Activated B cell treated with CpG ODN at 0.5 μM for 24 hours (primary cell): Measurements from ENCODE around the gene FAM184A. TPM values are rescaled to one million over a fixed set of nuclear protein-coding genes. Genes with fewer than 3 reads are reported as not detected.

Experiments used
- ATAC-seq: fragments of 200-7000 bp; cut with Tn5 transposase; one replicate; pipeline ENCODE4 v1.10.0; 2021; ENCODE audit warnings: low read depth, mild to moderate bottlenecking, moderate library complexity
- CTCF ChIA-PET: fragments of 350-600 bp; sonication (Branson Sonifier 250); formaldehyde crosslinking; loops from one replicate; lab custom pipeline; 2021; ENCODE audit warnings: antibody characterized with exemption; lab: Charles Lee
- POLR2A ChIA-PET: fragments of 350-600 bp; sonication (Branson Sonifier 250); formaldehyde crosslinking; loops from one replicate; lab custom pipeline; 2021; ENCODE audit warnings: antibody characterized with exemption; lab: Charles Lee
- DNase-seq: peaks from one replicate; pipeline ENCODE4 v3.0.0; 2022
- H3K27ac Mint-ChIP-seq: one replicate; pipeline ENCODE4 v1.8.0; 2020; ENCODE audit warnings: mixed read lengths
- H3K27me3 Mint-ChIP-seq: one replicate; pipeline ENCODE4 v1.8.0; 2021; ENCODE audit warnings: mixed read lengths
- H3K36me3 Mint-ChIP-seq: one replicate; pipeline ENCODE4 v1.8.0; 2021; ENCODE audit warnings: low read depth, mixed read lengths
- H3K4me1 Mint-ChIP-seq: one replicate; pipeline ENCODE4 v1.8.0; 2021; ENCODE audit warnings: mixed read lengths
- H3K4me3 Mint-ChIP-seq: one replicate; pipeline ENCODE4 v1.8.0; 2020; ENCODE audit warnings: mild to moderate bottlenecking, mixed read lengths
- H3K9me3 Mint-ChIP-seq: one replicate; pipeline ENCODE4 v1.8.0; 2020; ENCODE audit warnings: mixed read lengths
- intact Hi-C: fragments of 100-400 bp; cut with micrococcal nuclease; formaldehyde crosslinking; loops from one replicate; pipeline ENCODE4 v1.15.1; 2024
- total RNA-seq: library from RNA; stranded (reverse); gene quantifications from 2 replicates; pipeline ENCODE4 v1.2.3, GENCODE V29; 2022
- TF ChIP-seq, protein P1 (sequence below): fragments of 200-600 bp; IDR thresholded peaks from one replicate; pipeline ENCODE4 v1.8.0; 2022; ENCODE audit warnings: antibody characterized with exemption, mild to moderate bottlenecking

Gene FAM184A
- total RNA-seq, 1 donor from 2014 or later, result 1.1 TPM

DNA sequence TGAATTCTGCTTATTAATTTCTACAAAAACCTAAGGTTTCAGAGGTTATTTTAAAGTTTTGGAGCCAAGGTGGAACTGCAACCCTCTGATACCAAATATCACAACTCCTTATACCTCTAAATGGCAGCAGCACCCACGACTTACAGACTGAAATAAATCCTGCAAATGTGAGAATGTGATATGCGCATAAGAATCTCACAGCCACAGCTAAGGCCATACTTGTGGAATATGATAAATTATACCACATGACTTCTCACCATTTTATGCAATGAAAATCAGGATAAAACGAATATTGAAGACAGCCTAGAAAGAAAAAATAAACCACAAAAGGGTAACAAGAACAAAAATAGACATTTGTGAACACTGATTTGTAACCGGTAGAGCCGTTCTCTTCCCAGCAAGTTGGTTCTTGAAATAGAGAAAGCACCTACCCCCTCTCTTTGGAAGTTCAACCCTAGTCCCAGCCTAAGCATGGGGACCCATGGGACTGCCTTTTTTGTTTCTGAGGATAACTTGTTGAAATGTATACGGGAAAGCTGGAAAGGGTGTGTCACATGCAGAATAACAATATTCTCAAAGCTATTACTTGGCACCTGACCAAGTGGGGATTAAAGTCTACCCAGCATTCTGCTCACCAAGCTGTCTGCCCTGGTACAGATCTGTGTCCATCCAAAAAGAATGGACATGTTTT, 96.4 kb downstream of the FAM184A start:
- CTCF ChIA-PET, result no interaction called here
- no peaks in the 10 kb centered on the region for H3K36me3 Mint-ChIP-seq
- no peak overlapping the region for H3K27ac Mint-ChIP-seq
- no peaks in the 10 kb centered on the region for H3K27me3 Mint-ChIP-seq
- TF ChIP-seq, protein P1, sequence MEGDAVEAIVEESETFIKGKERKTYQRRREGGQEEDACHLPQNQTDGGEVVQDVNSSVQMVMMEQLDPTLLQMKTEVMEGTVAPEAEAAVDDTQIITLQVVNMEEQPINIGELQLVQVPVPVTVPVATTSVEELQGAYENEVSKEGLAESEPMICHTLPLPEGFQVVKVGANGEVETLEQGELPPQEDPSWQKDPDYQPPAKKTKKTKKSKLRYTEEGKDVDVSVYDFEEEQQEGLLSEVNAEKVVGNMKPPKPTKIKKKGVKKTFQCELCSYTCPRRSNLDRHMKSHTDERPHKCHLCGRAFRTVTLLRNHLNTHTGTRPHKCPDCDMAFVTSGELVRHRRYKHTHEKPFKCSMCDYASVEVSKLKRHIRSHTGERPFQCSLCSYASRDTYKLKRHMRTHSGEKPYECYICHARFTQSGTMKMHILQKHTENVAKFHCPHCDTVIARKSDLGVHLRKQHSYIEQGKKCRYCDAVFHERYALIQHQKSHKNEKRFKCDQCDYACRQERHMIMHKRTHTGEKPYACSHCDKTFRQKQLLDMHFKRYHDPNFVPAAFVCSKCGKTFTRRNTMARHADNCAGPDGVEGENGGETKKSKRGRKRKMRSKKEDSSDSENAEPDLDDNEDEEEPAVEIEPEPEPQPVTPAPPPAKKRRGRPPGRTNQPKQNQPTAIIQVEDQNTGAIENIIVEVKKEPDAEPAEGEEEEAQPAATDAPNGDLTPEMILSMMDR, result no peak
- no peak overlapping the region for H3K4me3 Mint-ChIP-seq
- H3K4me1 Mint-ChIP-seq, result no peaks in the 10 kb centered on the region
- ATAC-seq (no peak), DNase-seq (no peak)
- intact Hi-C loops, result no loop called here
- H3K9me3 Mint-ChIP-seq, result no peaks in the 10 kb centered on the region
- POLR2A ChIA-PET, result no interaction called here

DNA sequence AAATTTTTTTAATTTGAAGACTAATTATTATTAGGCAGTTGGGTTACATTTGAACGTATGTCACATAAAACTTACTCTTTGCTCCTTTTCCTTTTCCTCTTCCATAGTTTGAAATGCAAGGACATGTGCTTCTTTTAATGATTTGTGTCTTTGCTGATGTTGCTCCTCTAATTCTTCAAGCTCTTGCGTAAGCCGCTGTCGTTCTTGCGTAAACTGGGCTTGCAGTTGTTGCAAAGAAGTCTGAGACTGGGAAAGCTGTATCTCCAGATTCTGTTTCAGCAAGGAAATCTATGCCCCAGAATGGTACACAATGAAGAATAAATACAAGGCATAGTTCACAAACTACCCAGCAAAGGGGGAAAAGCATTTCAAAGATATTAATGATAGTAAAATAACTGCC, 98.4 kb downstream of the FAM184A start:
- no peak for ATAC-seq
- TF ChIP-seq, protein P1, result no peak
- ChIA-PET POLR2A (no interaction called here), CTCF (no interaction called here)
- H3K27me3 Mint-ChIP-seq, result no peaks in the 10 kb centered on the region
- H3K4me3 Mint-ChIP-seq, result no peak overlapping the region
- no peaks in the 10 kb centered on the region for H3K9me3 Mint-ChIP-seq
- H3K27ac Mint-ChIP-seq, result no peak overlapping the region
- intact Hi-C loops, result no loop called here
- no peak for DNase-seq
- no peaks in the 10 kb centered on the region for H3K36me3 Mint-ChIP-seq
- H3K4me1 Mint-ChIP-seq, result no peaks in the 10 kb centered on the region

DNA sequence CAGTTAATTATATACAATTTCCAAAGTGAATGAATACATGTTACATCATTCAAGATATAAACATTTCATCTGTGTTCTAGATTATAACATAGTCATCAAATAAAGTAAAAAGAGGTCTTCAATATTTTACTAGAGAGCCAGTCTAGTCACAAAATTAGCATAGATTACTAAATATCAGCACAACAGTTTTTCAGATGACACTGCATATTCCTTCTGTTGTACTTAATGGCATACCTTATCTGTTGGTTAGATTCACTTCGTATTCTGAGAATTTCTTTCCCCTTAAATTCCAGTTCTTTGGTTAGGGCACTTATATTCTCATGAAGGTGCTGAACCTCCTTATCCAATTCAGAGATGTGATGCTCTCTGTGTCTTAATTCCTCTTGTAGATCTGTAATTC, 103.7 kb downstream of the FAM184A start:
- ChIA-PET POLR2A (no interaction called here), CTCF (no interaction called here)
- no peak overlapping the region for H3K4me3 Mint-ChIP-seq
- no peaks in the 10 kb centered on the region for H3K27me3 Mint-ChIP-seq
- H3K36me3 Mint-ChIP-seq, result no peaks in the 10 kb centered on the region
- no peak overlapping the region for H3K27ac Mint-ChIP-seq
- ATAC-seq, result no peak
- TF ChIP-seq, protein P1, result no peak
- DNase-seq, result no peak
- H3K4me1 Mint-ChIP-seq, result no peaks in the 10 kb centered on the region
- intact Hi-C loops, result no loop called here
- H3K9me3 Mint-ChIP-seq, result no peaks in the 10 kb centered on the region

DNA sequence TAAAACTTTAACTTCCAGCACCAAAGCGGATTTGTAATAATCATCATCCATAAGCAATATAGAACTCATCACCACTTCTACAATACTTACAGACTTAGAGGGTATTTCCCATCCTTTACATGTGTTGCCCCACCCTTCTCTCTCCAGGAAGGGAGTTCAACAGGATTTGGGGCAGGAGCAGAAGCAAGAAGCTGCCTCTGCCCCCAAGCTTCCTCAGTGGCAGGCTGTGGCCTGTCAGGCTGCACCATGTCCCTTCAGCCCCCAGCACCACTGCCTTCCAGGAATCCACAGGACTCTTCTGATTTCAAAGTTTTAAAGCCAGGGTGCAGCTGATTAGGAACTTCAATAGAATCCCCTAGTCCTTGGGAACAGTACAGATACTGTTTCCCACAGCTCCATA, 106.8 kb downstream of the FAM184A start:
- Mint-ChIP-seq H3K27ac (no peak overlapping the region), H3K4me1 (no peaks in the 10 kb centered on the region), H3K27me3 (no peaks in the 10 kb centered on the region), H3K9me3 (peaks cover 3% of the 10 kb centered on the region), H3K36me3 (no peaks in the 10 kb centered on the region), H3K4me3 (no peak overlapping the region)
- TF ChIP-seq, protein P1, result no peak
- DNase-seq (no peak), ATAC-seq (no peak)
- POLR2A ChIA-PET, result no interaction called here
- CTCF ChIA-PET, result no interaction called here
- intact Hi-C loops, result no loop called here

DNA sequence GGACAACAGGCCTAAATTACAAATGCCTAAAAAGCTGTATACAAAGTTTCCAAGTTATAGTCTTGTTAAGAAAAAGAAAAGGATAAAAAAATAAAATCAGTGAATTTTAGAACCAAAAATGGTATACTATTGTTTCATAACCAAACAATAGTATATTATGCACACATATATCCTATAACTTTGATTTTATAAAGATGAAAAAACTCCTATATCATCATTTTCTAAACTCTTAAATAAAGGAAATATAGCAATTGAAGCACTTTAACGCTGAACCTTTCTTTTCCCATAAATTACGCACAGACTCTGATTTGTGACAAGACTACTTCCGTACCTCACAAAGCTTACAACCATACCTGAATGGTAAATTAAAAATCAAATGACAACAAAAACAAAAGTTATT, 107.6 kb downstream of the FAM184A start:
- Mint-ChIP-seq H3K36me3 (no peaks in the 10 kb centered on the region), H3K27ac (no peak overlapping the region), H3K27me3 (no peaks in the 10 kb centered on the region), H3K9me3 (peaks cover 3% of the 10 kb centered on the region), H3K4me1 (no peaks in the 10 kb centered on the region), H3K4me3 (no peak overlapping the region)
- DNase-seq (no peak), ATAC-seq (no peak)
- TF ChIP-seq, protein P1, result no peak
- CTCF ChIA-PET, result no interaction called here
- intact Hi-C loops, result no loop called here
- POLR2A ChIA-PET, result no interaction called here
